H1 (cell line): ENCODE measurements around the gene F2. TPM values are rescaled to one million over a fixed set of nuclear protein-coding genes. Genes with fewer than 3 reads are reported as not detected.

Experiments used
- ATF2 ChIP-seq: IDR thresholded peaks from 2 replicates; pipeline ENCODE4 v1.6.1; 2012; ENCODE audit warnings: low read length, inconsistent platforms
- polyA plus RNA-seq, 7 experiments: library from polyadenylated mRNA; depleted of rRNA in 3 of 7; stranded (reverse) in 5 of 7; unstranded in 2 of 7; fragments of >200 nt in 5 of 7; fragments of 200-250 nt in 2 of 7; gene quantifications; 1 replicate in 5 of 7; 2 replicates in 1 of 7; 4 replicates in 1 of 7; pipeline versions ENCODE4 v1.2.1 to v1.2.3, GENCODE V29; 2011 to 2013; ENCODE audit warnings: missing spikeins in 2 of 7, mixed read lengths in 2 of 7
- total RNA-seq: library from RNA; stranded (reverse); fragmentation: NEBNext Ultra II Directional; extraction: Animal tissue kit (Norgen Biotek cat#: 25700); gene quantifications from 2 replicates; pipeline ENCODE4 v1.2.1, GENCODE V29; 2021

The F2 gene
- total and polyA plus RNA-seq, 2 of the 8 experiments (the other 6 are each of a cell fraction or from before 2014, with no cell fraction given) = 0.11 TPM; not detected in 1

GRCh38 chr11:46721286-46721685 is 2.3 kb downstream of the F2 start (continued):
- TF ChIP-seq ATF2 = no peak
